ENCODE measurements around the gene FREM1.

Gene FREM1

DNA sequence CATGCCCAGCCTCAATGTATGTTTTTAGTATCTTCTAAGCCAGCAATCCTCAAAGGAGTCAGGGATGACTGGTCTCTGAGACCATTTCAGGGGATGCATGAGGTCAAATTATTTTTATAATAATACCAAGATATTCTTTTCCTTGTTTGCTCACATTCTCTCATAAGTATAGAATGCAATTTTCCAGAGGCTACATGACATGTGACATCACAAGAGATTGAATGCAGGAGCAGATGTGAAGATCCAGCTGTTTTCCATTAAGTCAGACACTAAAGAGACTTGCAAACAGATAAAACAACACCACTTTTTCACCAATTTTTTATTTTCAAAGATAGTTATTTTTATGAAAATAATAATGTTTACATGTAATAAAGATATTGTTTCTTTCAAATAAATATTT lies 22.0 kb upstream of the FREM1 start:
- TF ChIP-seq, protein P1, sequence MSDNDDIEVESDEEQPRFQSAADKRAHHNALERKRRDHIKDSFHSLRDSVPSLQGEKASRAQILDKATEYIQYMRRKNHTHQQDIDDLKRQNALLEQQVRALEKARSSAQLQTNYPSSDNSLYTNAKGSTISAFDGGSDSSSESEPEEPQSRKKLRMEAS (IDR thresholded peaks at IDR 0.05), result no peak
- TF ChIP-seq CEBPB (IDR thresholded peaks at IDR 0.05) (no peak), TAF1 (IDR thresholded peaks at IDR 0.05; ENCODE audit: low read depth) (no peak), TCF12 (IDR thresholded peaks at IDR 0.05; ENCODE audit: low read depth) (no peak), RAD21 (IDR thresholded peaks at IDR 0.05; ENCODE audit: low read depth) (no peak), EP300 (IDR thresholded peaks at IDR 0.05; ENCODE audit: borderline replicate concordance) (no peak), NFIC (IDR thresholded peaks at IDR 0.05) (no peak), FOXM1 (IDR thresholded peaks at IDR 0.05; ENCODE audit: borderline replicate concordance, low read depth) (no peak), TEAD4 (IDR thresholded peaks at IDR 0.05) (no peak), CREB1 (IDR thresholded peaks at IDR 0.05; ENCODE audit: low read depth) (no peak), EGR1 (IDR thresholded peaks at IDR 0.05) (no peak), YY1 (IDR thresholded peaks at IDR 0.05; ENCODE audit: low read depth) (no peak), ZBTB7A (IDR thresholded peaks at IDR 0.05; ENCODE audit: low read depth) (no peak)
- TF ChIP-seq, protein P2, sequence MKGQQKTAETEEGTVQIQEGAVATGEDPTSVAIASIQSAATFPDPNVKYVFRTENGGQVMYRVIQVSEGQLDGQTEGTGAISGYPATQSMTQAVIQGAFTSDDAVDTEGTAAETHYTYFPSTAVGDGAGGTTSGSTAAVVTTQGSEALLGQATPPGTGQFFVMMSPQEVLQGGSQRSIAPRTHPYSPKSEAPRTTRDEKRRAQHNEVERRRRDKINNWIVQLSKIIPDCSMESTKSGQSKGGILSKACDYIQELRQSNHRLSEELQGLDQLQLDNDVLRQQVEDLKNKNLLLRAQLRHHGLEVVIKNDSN (IDR thresholded peaks at IDR 0.05), result no peak
- TF ChIP-seq, protein P3, sequence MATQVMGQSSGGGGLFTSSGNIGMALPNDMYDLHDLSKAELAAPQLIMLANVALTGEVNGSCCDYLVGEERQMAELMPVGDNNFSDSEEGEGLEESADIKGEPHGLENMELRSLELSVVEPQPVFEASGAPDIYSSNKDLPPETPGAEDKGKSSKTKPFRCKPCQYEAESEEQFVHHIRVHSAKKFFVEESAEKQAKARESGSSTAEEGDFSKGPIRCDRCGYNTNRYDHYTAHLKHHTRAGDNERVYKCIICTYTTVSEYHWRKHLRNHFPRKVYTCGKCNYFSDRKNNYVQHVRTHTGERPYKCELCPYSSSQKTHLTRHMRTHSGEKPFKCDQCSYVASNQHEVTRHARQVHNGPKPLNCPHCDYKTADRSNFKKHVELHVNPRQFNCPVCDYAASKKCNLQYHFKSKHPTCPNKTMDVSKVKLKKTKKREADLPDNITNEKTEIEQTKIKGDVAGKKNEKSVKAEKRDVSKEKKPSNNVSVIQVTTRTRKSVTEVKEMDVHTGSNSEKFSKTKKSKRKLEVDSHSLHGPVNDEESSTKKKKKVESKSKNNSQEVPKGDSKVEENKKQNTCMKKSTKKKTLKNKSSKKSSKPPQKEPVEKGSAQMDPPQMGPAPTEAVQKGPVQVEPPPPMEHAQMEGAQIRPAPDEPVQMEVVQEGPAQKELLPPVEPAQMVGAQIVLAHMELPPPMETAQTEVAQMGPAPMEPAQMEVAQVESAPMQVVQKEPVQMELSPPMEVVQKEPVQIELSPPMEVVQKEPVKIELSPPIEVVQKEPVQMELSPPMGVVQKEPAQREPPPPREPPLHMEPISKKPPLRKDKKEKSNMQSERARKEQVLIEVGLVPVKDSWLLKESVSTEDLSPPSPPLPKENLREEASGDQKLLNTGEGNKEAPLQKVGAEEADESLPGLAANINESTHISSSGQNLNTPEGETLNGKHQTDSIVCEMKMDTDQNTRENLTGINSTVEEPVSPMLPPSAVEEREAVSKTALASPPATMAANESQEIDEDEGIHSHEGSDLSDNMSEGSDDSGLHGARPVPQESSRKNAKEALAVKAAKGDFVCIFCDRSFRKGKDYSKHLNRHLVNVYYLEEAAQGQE (IDR thresholded peaks at IDR 0.05; ENCODE audit: low read depth), result no peak

DNA sequence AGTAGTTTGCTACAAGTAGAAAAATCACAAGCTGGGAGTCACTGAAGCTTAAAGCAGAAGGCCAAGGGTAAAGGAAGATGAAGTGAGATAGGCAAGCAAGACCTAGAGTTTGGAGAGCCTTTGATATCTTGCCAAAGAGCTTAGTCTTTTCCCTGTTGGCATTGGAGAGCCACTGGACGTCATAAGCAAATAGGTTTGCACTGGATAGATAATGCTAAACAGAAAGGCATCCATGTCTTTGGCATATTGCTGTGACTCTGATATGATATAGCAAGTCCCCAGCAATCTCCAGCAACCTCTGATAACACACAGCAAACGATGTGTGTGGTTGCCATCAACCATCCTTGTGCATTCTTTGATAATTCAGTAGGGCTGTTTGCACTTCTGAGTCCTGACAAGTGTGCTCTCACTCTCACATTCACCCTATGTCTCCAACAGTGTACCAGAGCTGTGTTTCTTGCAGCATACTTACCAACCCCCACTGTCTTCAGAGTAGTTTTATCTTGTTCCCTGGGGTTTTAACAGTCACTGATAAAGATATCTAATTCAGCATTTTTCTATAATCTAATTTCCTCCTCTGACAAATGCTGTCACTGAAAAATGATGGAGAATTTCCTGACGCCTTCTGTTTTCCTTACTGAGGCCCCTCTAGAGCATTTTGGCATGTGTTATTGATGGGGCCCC lies 16.9 kb upstream of the FREM1 start:
- no peak for TF ChIP-seq FOXM1 (IDR thresholded peaks at IDR 0.05; ENCODE audit: borderline replicate concordance, low read depth)
- TF ChIP-seq TCF12 (IDR thresholded peaks at IDR 0.05; ENCODE audit: low read depth), result no peak
- TF ChIP-seq EP300 (IDR thresholded peaks at IDR 0.05; ENCODE audit: borderline replicate concordance), result no peak
- TF ChIP-seq RAD21 (IDR thresholded peaks at IDR 0.05; ENCODE audit: low read depth), result no peak
- TF ChIP-seq, protein P1 (IDR thresholded peaks at IDR 0.05), result no peak
- TF ChIP-seq NFIC (IDR thresholded peaks at IDR 0.05), result no peak
- no peak for TF ChIP-seq TAF1 (IDR thresholded peaks at IDR 0.05; ENCODE audit: low read depth)
- TF ChIP-seq TEAD4 (IDR thresholded peaks at IDR 0.05), result no peak
- no peak for TF ChIP-seq CREB1 (IDR thresholded peaks at IDR 0.05; ENCODE audit: low read depth)
- no peak for TF ChIP-seq ZBTB7A (IDR thresholded peaks at IDR 0.05; ENCODE audit: low read depth)
- no peak for TF ChIP-seq YY1 (IDR thresholded peaks at IDR 0.05; ENCODE audit: low read depth)
- TF ChIP-seq, protein P2 (IDR thresholded peaks at IDR 0.05), result no peak
- TF ChIP-seq, protein P3 (IDR thresholded peaks at IDR 0.05; ENCODE audit: low read depth), result no peak
- TF ChIP-seq EGR1 (IDR thresholded peaks at IDR 0.05), result no peak
- no peak for TF ChIP-seq CEBPB (IDR thresholded peaks at IDR 0.05)

DNA sequence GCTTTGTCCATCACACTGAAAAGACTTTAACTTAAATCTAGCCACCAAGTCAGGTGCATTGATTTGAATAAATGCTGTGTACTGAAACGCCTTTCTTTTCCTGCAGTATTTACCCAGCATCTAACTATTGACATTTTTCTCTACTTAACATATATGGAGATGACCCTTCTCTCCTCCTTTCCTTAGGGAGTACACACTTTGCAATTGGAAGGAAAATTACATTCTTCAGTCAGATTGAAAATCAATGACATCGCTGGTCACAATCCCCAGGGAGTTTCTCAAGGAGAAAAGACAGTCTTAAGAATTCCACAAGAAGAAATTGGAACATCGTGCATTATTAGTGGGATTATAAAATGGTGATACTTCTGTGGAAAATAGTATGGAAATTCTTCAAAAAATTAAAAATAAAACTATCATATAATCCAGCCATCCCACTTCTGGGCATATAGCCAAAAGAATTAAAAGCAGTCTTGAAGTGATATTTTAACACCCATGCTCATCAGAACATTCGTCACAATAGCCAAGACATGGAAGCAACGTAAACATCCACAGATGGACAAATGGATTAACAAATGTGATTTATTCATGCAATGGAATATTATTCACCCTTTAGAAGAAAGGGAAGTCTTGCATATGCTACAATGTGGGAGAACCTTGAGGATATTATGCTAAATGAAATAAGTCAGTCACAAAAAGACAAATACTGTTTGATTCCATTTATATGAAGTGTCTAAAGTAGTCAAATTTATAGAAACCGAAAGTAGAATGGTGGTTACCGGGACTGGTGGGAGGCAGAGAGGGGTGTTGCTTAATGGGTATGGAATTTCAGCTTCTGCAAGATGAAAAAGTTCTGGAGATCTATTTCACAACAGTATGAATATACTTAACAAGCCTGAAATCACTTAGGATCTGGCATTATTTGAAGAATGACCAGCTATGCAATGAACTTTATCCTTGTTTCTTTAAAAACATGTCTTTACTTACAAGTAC lies 14.3 kb upstream of the FREM1 start:
- TF ChIP-seq TCF12 (IDR thresholded peaks at IDR 0.05; ENCODE audit: low read depth) (no peak), TAF1 (IDR thresholded peaks at IDR 0.05; ENCODE audit: low read depth) (no peak), EP300 (IDR thresholded peaks at IDR 0.05; ENCODE audit: borderline replicate concordance) (no peak)

DNA sequence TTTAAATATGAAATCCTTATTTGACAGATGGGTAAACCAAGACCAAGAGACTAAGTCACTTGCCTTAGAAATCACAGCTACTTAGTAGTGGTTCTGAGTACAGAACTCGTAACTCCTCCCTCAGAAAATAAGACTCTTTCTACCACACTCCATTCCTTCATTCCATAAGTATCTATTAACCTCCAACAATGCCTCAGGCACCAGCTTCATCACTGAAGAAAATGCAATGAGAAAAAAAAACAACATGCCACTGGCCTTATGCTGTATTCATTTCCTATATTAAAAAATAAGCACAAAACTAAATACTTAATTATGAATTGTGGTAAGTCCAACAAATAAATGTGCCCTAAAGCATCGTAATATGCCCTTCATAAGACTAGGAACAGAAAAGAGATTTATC lies 13.5 kb upstream of the FREM1 start:
- TF ChIP-seq, protein P3 (IDR thresholded peaks at IDR 0.05; ENCODE audit: low read depth), result no peak
- TF ChIP-seq CEBPB (IDR thresholded peaks at IDR 0.05) (no peak), FOXM1 (IDR thresholded peaks at IDR 0.05; ENCODE audit: borderline replicate concordance, low read depth) (no peak), CREB1 (IDR thresholded peaks at IDR 0.05; ENCODE audit: low read depth) (no peak), TCF12 (IDR thresholded peaks at IDR 0.05; ENCODE audit: low read depth) (no peak), EGR1 (IDR thresholded peaks at IDR 0.05) (no peak), RAD21 (IDR thresholded peaks at IDR 0.05; ENCODE audit: low read depth) (no peak), ZBTB7A (IDR thresholded peaks at IDR 0.05; ENCODE audit: low read depth) (no peak), YY1 (IDR thresholded peaks at IDR 0.05; ENCODE audit: low read depth) (no peak), EP300 (IDR thresholded peaks at IDR 0.05; ENCODE audit: borderline replicate concordance) (no peak), TAF1 (IDR thresholded peaks at IDR 0.05; ENCODE audit: low read depth) (no peak), TEAD4 (IDR thresholded peaks at IDR 0.05) (no peak), NFIC (IDR thresholded peaks at IDR 0.05) (no peak)
- TF ChIP-seq, protein P1 (IDR thresholded peaks at IDR 0.05), result no peak
- TF ChIP-seq, protein P2 (IDR thresholded peaks at IDR 0.05), result no peak

Data from Ishikawa (cell line).